NCI-H526 (cell line): ENCODE results near the gene ARSG.
"Not testable (repeated sequence)": the region's sequence is repeated elsewhere in the genome, so short reads cannot be mapped to it uniquely, and the experiment has no call there.

Experiments used
- DNase-seq, 2 experiments: peaks; one replicate each; lab custom pipeline; 2025; lab: John Stamatoyannopoulos, UW

The ARSG gene

DNA sequence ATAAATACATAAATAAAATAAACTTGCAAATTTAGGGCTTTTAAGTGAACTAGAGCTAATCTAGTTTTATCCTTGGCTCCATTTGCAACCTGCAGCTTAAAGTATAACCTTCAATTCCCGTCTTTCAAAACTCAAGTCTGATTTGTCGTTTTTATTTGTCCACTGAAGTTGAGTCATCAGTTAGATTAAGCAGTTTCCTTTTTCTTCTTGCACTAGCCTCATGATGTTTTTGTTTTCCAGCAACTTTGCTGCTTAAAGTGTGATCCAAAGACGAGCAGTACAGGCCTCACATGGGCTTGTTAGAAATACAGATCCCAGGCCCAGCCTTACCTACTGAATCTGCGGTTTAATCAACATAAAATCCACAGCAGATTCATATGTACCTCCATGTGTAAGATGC lies 13.8 kb downstream of the ARSG start:
- no peak for DNase-seq

DNA sequence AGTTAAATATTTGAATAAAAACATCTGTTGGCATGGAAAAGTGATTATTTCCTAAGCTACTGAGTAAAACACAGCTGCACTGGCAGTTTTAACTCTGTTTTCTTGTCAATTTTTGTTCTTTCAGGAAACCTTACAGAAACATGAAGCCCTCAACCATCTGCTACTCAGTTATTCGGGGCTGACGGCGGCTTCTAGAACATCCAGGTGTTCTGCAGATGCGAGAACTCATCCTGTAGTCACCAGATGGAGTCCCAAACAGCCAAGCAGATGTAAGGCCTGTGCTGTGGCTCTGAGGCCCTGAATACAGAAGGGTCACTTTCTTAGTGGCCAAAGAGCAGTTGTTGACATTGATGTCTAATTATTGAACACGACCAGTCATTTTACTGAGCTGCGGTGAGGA lies 15.5 kb downstream of the ARSG start:
- DNase-seq: no peak

DNA sequence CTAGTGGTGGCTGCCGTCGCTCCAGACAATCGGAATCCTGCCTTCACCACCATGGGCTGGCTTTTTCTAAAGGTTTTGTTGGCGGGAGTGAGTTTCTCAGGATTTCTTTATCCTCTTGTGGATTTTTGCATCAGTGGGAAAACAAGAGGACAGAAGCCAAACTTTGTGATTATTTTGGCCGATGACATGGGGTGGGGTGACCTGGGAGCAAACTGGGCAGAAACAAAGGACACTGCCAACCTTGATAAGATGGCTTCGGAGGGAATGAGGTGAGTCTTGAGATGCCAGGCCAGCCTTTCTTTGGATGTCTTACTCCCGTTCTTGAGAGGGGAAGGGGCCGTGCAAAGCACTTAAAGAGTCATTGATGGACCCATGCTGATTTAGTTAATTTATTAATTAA lies 16.1 kb downstream of the ARSG start:
- DNase-seq: no peak

GRCh38 chr17:68308486-68308885 lies 17.2 kb downstream of the ARSG start:
- DNase-seq: not testable (repeated sequence)

DNA sequence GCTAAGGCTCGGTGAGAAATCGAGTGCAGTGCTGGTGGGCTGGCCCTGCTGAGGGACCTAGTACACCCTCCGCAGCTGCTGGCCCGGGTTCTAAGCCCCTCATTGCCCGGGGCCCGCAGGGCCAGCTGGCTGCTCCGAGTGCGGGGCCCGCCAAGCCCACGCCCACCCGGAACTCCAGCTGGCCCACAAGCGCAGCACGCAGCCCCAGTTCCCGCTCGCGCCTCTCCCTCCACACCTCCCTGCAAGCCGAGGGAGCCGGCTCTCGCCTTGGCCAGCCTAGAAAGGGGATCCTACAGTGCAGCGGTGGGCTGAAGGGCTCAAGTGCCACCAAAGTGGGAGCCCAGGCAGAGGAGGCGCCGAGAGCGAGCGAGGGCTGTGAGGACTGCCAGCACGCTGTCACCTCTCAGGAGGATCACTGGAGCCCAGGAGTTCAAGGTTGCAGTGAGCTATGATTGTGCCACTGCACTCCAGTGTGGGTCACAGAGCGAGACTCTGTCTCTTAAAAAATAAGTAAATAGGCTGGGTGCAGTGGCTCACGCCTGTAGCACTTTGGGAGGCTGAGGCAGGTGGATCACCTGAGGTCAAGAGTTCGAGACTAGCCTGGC lies 17.9 kb downstream of the ARSG start:
- not testable (repeated sequence) for DNase-seq

DNA sequence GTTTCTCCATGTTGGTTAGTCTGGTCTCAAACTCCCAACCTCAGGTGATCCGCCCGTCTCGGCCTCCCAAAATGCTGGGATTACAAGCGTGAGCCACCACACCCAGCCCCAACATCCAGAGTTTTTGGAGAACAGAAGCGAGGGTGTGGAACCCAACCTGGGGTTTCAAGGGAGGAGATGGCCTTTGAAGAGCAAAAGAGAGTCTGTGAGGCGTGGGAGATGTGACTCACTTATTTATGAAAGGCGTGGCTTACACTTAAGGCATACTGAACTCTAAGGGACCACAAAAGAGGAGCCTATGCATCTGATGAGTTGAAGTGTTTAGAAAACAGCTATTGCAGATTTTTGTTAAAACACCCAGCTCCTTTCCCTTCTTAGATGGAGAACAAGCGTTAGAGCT lies 18.9 kb downstream of the ARSG start:
- DNase-seq: no peak

- no peak for DNase-seq
These were observed 23.7 kb downstream of the ARSG start for GRCh38 chr17:68314916-68315535.

DNA sequence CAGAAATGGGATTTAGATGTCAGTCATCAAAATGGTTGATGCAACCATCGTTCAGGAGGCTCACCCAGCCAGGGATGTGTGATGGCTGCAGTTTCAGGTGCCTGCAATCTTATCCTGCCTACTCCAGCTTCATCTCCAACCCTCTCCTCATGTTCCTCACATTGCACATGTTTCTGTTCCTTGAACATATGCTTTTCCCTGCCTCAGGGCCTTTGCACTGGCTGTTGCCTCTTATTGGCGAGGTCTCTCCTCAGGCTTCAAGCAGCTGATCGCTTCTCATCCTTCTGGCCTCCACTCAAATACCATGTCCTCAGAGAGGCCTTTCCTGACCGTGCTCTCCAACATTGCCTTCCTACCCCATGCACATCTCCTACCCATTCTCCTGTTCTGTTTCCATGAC lies 24.6 kb downstream of the ARSG start:
- DNase-seq: no peak

- no peak for DNase-seq
These were observed 26.2 kb downstream of the ARSG start for GRCh38 chr17:68317458-68317857.

GRCh38 chr17:68318103-68318991 lies 27.1 kb downstream of the ARSG start:
- peak; percentile 24 to 66 for DNase-seq

GRCh38 chr17:68319410-68320162 lies 28.3 kb downstream of the ARSG start:
- DNase-seq: no peak

- no peak for DNase-seq
These were observed 29.1 kb downstream of the ARSG start for GRCh38 chr17:68320311-68320865.

- no peak for DNase-seq
These were observed 29.8 kb downstream of the ARSG start for GRCh38 chr17:68320943-68321555.

- DNase-seq: peak in 1 of 2 experiments; percentile 7
These were observed 30.3 kb downstream of the ARSG start for GRCh38 chr17:68321556-68321954.

- no peak for DNase-seq
These were observed 31.3 kb downstream of the ARSG start for GRCh38 chr17:68322630-68323029.

DNA sequence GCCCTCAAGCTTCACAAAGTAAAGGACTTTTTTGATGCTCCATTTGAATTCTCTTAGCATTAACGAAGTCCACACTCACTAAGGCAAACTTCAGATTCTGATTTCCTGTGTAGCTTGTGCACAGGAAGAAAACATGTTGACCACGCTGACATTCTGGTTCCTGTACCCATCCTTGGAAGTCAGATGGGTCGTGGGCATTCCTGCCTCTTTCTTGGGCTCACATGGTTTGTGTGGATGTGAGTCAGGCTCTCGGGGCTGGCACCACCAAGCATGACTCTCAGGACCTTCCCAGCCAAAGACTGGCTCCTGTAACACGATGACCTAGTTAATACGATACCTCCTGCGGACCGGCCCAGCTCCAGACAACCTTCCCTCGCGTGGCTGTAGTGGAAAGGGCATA lies 32.8 kb downstream of the ARSG start:
- DNase-seq: no peak

GRCh38 chr17:68324654-68325336 lies 33.5 kb downstream of the ARSG start:
- no peak for DNase-seq

- no peak for DNase-seq
These were observed 34.7 kb downstream of the ARSG start for GRCh38 chr17:68325961-68326360.

DNA sequence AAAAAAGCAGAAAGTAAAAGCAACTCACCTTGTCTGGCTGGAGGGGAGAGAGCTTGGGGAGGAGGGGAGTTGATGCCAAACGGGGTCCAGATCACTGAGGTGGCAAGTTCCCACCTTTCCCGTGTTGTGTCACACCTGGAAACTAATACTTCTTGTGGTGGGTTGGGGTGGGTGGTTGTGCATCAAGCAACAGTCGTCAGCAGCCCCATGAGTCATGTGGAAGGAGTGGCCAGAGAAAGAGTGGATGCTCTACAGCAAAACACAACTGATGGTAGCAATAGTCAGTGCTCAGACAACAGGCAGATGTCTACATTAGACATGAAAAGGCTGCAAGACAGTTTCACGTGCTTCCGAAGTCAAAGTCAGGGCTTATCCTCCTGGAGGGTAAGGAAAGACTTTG lies 35.4 kb downstream of the ARSG start:
- DNase-seq: no peak

DNA sequence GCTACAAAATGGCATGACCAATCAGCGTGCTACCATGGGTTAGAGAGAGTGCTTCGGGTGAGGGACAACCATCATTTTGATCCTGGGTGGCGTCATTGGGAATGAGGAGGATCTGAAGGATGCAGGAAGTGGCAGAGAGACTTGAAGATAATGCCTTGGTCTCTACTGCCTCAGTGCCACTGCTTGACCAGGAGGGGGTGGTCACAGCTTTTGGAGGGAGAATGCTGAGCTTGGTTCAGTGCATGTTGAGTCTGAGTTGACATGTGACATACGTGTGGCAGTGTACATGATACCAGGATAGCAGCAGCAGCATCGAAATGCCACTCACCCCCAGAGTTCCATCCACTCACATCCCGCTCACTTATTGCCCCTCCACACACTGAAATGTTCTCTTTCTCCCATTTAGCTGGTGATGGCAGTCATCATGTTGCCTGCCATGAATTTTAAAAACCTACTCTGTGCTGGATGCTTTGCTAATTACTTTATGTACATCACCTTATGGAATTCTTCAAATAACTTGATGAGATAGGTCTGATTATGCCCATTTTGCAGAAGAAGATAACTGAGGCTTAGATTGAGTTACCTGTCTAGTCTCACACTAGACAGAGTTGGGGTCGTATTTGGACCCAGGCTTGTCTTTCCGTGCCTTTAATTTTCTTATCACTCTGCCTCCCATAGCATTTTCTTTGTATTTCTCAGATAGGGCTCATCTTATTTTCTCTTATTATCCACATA lies 36.7 kb downstream of the ARSG start:
- no peak for DNase-seq
